Epithelial cell of alveolus of lung (primary cell): ENCODE measurements around the gene MYO1H. TPM values are rescaled to one million over a fixed set of nuclear protein-coding genes. Genes with fewer than 3 reads are reported as not detected.

Experiments
- total RNA-seq: library from RNA; depleted of rRNA; stranded (reverse); fragments of >200 nt; gene quantifications from 2 replicates; pipeline ENCODE4 v1.2.1, GENCODE V29; 2015

The MYO1H gene
- total RNA-seq = not detected in 2 replicates

GRCh38 chr12:109347589-109347988 is at the start of gene MYO1H:
Gene MYO1H (plus strand): TSS chr12:109347900. CDS start chr12:109347961, 61 bp downstream.

GRCh38 chr12:109308534-109309380 is 38.9 kb upstream of the MYO1H start, which contains the start of gene FOXN4:
Gene FOXN4 (minus strand): TSS chr12:109309284. CDS start chr12:109308321, 963 bp downstream.

GRCh38 chr12:109477185-109477962 is 129.7 kb downstream of the MYO1H start, which contains the start of the genes KCTD10 and UBE3B:
Gene KCTD10 (minus strand): TSS chr12:109477300. CDS start chr12:109477262, 38 bp downstream.
Gene UBE3B (plus strand): TSS chr12:109477634. CDS start chr12:109483552, 5,918 bp downstream.

Other genes starting within 250 kb of the MYO1H start
- 2.6 and 3.4 TPM in 2 replicates for gene ACACB, start 231.3 kb upstream of the MYO1H start, total RNA-seq
- not detected in 2 replicates for gene FOXN4, start 38.6 kb upstream of the MYO1H start, total RNA-seq
- 31.1 and 39.2 TPM in 2 replicates for gene KCTD10, start 129.4 kb downstream of the MYO1H start, total RNA-seq
- 32.3 and 44.7 TPM in 2 replicates for gene UBE3B, start 129.7 kb downstream of the MYO1H start, total RNA-seq
- 46.1 and 74.1 TPM in 2 replicates for gene MMAB, start 225.6 kb downstream of the MYO1H start, total RNA-seq
- gene MVK, start 225.9 kb downstream of the MYO1H start, total RNA-seq = 5.1 and 39.3 TPM in 2 replicates